Fibroblast of the aortic adventitia (primary cell): ENCODE measurements around the gene TBC1D4. TPM values are rescaled to one million over a fixed set of nuclear protein-coding genes. Genes with fewer than 3 reads are reported as not detected.

ENCODE experiments used
- DNase-seq: peaks from one replicate; pipeline ENCODE4 v3.0.0-alpha.2; 2010; ENCODE audit warnings: low read depth
- H3K4me3 ChIP-seq: 2 replicates; pipeline ENCODE4 v1.5.1; 2011; ENCODE audit warnings: low read depth, mild to moderate bottlenecking, control low read depth, low read length, moderate library complexity
- CTCF ChIP-seq: IDR thresholded peaks from 2 replicates; pipeline ENCODE4 v1.5.1; 2011; ENCODE audit warnings: mild to moderate bottlenecking, low read length, control low read depth, inconsistent platforms; ENCODE audit not compliant: insufficient read depth
- total RNA-seq: library from RNA; depleted of rRNA; stranded (reverse); fragments of >200 nt; gene quantifications from 2 replicates; pipeline ENCODE4 v1.2.3, GENCODE V29; 2012; ENCODE audit warnings: low replicate concordance

Gene TBC1D4
- total RNA-seq, 1 donor, result 9.5 TPM

DNA sequence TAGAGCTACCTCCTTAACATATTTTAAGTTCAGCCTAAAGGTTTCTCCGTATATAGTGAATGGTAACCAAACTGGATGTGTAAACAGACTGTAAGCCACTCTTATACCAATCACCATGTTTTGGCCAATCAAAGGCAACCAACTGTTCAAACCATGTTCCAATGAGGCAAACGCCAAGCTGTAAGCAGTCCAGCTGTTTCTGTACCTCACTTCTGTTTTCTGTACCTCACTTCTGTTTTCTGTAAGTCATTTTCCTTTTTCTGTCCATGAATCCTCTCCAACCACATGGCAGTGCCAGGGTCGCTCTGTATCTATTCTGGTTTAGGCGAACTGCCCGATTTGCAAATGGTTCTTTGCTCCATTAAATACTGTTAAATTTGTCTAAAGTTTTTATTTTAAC lies 31.3 kb upstream of the TBC1D4 start:
- TF ChIP-seq CTCF, result no peak
- no peak overlapping the region for H3K4me3 ChIP-seq
- no peak for DNase-seq

DNA sequence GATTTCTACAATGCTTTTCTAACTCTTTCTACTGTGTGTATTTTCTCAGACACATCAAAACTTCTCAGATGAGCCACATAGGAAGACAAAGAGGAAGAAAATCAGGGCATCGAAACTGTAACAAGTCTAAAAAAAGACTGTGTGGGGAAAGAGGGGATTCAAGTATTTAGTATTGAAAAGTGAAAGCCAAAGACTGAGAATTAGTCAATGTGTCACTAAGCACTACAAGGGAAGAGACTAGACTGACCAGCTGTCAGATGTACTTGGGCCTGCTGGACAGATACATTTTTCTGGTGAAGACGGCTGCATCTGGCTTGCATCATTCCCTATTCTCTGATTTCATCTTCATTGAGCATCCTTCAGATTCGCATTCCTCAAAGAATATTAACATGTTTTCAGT lies 30.3 kb upstream of the TBC1D4 start:
- TF ChIP-seq CTCF, result no peak
- DNase-seq, result no peak

GRCh38 chr13:75511051-75511625 lies 29.2 kb upstream of the TBC1D4 start:
- no peak overlapping the region for H3K4me3 ChIP-seq
- TF ChIP-seq CTCF, result no peak
- DNase-seq, result no peak

More for the DNA sequence above, 30.3 kb upstream of the TBC1D4 start:
- H3K4me3 ChIP-seq, result no peak overlapping the region

DNA sequence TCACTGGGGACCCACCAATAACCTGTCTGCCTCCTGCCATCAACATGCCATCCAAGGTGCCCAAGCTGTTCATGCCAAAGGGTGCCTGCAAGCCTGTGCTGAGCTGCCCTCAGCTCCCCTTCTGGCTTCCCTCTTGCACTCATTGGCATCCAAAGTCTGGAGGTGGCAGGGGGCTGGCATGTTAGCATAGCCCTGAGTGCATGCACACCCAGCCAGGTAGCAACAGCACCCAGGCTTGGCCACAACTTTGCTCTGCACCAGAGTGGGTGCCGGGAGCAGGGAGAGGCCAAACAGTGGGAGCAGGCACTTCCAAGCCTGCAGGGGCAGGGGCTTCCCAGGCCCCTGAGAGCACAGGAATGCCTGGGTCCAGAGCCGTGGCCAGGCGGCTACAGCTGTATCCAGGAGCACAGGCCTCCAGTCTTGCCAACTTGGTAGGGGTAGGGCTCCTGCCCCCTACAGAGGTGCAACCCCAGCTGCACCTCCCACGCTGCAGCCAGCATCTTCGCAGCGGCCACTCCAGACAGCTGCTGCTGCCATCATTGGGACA lies 26.1 kb upstream of the TBC1D4 start:
- DNase-seq, result no peak
- no peak overlapping the region for H3K4me3 ChIP-seq

DNA sequence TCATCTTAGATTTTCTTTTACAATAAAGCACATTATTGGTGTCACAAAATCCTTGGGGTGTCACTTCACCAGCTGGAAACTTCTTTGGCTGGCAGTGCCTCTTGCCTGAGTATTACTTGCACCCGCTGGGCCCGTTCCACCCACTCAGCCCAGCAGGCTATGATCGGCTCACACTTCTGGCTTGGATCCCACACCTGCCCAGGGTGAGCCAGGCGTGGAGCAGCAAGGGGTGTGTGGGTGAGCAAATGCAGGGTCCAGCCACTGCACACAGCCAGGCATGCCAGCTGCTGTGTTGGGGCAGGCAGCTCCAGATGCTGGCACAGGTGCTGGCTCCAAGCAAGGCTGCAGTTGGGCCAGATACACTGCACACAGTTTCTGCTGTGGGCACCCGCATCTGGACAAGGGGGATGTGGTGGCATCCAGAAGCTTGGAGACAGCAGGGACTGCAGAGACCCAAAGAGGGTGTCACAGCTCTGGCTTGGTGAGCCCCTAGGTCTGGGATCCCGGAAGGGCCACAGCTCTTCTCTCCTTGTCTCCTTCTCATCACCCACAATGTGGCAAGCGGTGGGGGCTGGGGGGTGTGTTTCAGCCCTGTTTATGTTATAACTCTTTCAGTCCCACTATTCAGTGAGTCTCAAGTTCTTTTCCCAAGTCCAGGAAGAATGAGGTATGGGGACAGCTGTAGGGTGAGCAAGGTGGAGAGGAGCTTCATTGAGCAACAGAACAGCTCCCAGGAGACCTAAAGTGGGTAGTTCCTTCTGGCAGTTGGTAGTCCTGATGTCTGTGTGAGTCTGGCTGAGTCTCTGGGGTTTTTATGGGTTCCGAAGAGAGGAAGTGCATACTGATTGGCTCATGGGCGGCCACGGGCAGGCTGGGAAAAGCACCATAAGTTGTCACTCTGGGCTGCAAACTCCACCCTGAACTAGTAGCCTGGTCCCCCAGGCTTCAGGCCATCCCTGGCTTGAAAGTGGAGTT lies 25.3 kb upstream of the TBC1D4 start:
- TF ChIP-seq CTCF, result no peak
- H3K4me3 ChIP-seq, result no peak overlapping the region
- DNase-seq, result no peak

More for the DNA sequence above, 26.1 kb upstream of the TBC1D4 start:
- no peak for TF ChIP-seq CTCF

DNA sequence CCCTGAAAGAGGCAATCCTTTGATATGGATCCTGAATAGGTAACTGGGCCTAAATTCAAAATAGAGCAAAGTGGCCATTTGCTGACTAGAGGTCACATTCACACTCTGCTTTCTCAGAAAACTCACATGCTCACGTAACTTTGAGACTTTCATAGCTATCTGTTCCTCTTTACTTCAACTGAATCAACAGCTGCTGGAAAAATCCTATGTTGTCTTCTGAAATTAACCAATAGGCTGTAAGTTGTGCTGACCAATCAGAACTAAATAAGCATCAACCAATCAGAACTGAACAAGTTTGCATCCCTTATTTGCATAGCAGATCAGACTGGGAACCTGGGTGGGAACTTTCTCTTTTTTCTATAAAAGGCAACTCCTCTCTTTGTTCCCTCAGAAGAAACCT lies 24.0 kb upstream of the TBC1D4 start:
- DNase-seq, result no peak
- TF ChIP-seq CTCF, result no peak
- no peak overlapping the region for H3K4me3 ChIP-seq
